ENCODE measurements around the gene MCTP2. TPM values are rescaled to one million over a fixed set of nuclear protein-coding genes. Genes with fewer than 3 reads are reported as not detected.
"Not testable (repeated sequence)": the region's sequence is repeated elsewhere in the genome, so short reads cannot be mapped to it uniquely, and the experiment has no call there.

MCTP2 gene
- total RNA-seq, 1 experiment from 2014 or later = 7.4 TPM

GRCh38 chr15:94493176-94493575 lies 261.8 kb downstream of the MCTP2 start (continued):
- TF ChIP-seq, protein P1, sequence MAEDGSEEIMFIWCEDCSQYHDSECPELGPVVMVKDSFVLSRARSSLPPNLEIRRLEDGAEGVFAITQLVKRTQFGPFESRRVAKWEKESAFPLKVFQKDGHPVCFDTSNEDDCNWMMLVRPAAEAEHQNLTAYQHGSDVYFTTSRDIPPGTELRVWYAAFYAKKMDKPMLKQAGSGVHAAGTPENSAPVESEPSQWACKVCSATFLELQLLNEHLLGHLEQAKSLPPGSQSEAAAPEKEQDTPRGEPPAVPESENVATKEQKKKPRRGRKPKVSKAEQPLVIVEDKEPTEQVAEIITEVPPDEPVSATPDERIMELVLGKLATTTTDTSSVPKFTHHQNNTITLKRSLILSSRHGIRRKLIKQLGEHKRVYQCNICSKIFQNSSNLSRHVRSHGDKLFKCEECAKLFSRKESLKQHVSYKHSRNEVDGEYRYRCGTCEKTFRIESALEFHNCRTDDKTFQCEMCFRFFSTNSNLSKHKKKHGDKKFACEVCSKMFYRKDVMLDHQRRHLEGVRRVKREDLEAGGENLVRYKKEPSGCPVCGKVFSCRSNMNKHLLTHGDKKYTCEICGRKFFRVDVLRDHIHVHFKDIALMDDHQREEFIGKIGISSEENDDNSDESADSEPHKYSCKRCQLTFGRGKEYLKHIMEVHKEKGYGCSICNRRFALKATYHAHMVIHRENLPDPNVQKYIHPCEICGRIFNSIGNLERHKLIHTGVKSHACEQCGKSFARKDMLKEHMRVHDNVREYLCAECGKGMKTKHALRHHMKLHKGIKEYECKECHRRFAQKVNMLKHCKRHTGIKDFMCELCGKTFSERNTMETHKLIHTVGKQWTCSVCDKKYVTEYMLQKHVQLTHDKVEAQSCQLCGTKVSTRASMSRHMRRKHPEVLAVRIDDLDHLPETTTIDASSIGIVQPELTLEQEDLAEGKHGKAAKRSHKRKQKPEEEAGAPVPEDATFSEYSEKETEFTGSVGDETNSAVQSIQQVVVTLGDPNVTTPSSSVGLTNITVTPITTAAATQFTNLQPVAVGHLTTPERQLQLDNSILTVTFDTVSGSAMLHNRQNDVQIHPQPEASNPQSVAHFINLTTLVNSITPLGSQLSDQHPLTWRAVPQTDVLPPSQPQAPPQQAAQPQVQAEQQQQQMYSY (CRISPR knock-in tag; IDR thresholded peaks at IDR 0.05) = no peak
- TF ChIP-seq, protein P2, sequence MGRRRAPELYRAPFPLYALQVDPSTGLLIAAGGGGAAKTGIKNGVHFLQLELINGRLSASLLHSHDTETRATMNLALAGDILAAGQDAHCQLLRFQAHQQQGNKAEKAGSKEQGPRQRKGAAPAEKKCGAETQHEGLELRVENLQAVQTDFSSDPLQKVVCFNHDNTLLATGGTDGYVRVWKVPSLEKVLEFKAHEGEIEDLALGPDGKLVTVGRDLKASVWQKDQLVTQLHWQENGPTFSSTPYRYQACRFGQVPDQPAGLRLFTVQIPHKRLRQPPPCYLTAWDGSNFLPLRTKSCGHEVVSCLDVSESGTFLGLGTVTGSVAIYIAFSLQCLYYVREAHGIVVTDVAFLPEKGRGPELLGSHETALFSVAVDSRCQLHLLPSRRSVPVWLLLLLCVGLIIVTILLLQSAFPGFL (CRISPR knock-in tag; IDR thresholded peaks at IDR 0.05; ENCODE audit: borderline replicate concordance) = no peak
- TF ChIP-seq, protein P3, sequence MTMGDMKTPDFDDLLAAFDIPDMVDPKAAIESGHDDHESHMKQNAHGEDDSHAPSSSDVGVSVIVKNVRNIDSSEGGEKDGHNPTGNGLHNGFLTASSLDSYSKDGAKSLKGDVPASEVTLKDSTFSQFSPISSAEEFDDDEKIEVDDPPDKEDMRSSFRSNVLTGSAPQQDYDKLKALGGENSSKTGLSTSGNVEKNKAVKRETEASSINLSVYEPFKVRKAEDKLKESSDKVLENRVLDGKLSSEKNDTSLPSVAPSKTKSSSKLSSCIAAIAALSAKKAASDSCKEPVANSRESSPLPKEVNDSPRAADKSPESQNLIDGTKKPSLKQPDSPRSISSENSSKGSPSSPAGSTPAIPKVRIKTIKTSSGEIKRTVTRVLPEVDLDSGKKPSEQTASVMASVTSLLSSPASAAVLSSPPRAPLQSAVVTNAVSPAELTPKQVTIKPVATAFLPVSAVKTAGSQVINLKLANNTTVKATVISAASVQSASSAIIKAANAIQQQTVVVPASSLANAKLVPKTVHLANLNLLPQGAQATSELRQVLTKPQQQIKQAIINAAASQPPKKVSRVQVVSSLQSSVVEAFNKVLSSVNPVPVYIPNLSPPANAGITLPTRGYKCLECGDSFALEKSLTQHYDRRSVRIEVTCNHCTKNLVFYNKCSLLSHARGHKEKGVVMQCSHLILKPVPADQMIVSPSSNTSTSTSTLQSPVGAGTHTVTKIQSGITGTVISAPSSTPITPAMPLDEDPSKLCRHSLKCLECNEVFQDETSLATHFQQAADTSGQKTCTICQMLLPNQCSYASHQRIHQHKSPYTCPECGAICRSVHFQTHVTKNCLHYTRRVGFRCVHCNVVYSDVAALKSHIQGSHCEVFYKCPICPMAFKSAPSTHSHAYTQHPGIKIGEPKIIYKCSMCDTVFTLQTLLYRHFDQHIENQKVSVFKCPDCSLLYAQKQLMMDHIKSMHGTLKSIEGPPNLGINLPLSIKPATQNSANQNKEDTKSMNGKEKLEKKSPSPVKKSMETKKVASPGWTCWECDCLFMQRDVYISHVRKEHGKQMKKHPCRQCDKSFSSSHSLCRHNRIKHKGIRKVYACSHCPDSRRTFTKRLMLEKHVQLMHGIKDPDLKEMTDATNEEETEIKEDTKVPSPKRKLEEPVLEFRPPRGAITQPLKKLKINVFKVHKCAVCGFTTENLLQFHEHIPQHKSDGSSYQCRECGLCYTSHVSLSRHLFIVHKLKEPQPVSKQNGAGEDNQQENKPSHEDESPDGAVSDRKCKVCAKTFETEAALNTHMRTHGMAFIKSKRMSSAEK (CRISPR knock-in tag; IDR thresholded peaks at IDR 0.05; ENCODE audit: borderline replicate concordance) = no peak
- TF ChIP-seq NFE2L1 (CRISPR knock-in tag; IDR thresholded peaks at IDR 0.05) (no peak), RELA (CRISPR knock-in tag; IDR thresholded peaks at IDR 0.05; ENCODE audit: borderline replicate concordance) (no peak), MLX (CRISPR knock-in tag; IDR thresholded peaks at IDR 0.05) (no peak), MYBL2 (CRISPR knock-in tag; IDR thresholded peaks at IDR 0.05) (no peak), ETV6 (CRISPR knock-in tag; IDR thresholded peaks at IDR 0.05) (no peak), E2F4 (CRISPR knock-in tag; IDR thresholded peaks at IDR 0.05; ENCODE audit: borderline replicate concordance, low read depth) (no peak), ZNF416 (CRISPR knock-in tag; IDR thresholded peaks at IDR 0.05) (no peak), EMX1 (CRISPR knock-in tag; IDR thresholded peaks at IDR 0.05) (no peak)
- TF ChIP-seq, protein P4, sequence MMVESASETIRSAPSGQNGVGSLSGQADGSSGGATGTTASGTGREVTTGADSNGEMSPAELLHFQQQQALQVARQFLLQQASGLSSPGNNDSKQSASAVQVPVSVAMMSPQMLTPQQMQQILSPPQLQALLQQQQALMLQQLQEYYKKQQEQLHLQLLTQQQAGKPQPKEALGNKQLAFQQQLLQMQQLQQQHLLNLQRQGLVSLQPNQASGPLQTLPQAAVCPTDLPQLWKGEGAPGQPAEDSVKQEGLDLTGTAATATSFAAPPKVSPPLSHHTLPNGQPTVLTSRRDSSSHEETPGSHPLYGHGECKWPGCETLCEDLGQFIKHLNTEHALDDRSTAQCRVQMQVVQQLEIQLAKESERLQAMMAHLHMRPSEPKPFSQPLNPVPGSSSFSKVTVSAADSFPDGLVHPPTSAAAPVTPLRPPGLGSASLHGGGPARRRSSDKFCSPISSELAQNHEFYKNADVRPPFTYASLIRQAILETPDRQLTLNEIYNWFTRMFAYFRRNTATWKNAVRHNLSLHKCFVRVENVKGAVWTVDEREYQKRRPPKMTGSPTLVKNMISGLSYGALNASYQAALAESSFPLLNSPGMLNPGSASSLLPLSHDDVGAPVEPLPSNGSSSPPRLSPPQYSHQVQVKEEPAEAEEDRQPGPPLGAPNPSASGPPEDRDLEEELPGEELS (CRISPR knock-in tag; IDR thresholded peaks at IDR 0.05) = no peak

DNA sequence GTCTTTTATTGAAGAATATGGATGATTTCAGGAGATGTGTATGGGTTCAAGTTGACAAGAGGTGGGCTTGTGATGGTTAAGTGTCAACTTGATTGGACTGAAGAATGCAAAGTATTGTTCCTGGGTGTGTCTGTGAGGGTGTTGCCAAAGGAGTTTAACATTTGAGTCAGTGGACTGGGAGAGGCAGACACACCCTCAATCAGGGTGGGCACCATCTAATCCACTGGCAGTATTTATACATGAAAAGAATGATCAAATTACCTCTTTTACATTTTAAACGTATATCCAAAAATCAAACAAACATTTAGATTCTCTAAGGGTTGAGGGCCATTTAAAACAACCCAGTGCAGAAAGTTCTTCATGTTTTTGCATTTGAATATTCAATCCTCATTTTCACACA lies 262.2 kb downstream of the MCTP2 start:
- POLR2A ChIA-PET = not testable (repeated sequence)

More for the DNA sequence above, 262.2 kb downstream of the MCTP2 start:
- H3K27ac Mint-ChIP-seq; H3K4me1 Mint-ChIP-seq; H3K4me3 Mint-ChIP-seq; DNase-seq (ENCODE audit: low spot score); H3K36me3 Mint-ChIP-seq; ATAC-seq; CTCF ChIA-PET; H3K27me3 Mint-ChIP-seq (ENCODE audit: low read depth): not testable (repeated sequence)
- H3K9me3 Mint-ChIP-seq = peaks cover 13% of the 10 kb centered on the region

Measured in WTC11 (cell line).